T follicular helper cell (primary cell): ENCODE data around the gene MOCOS.

Experiments used
- DNase-seq: peaks from one replicate; pipeline ENCODE4 v3.0.0-alpha.2; 2020; ENCODE audit warnings: low read depth

Gene MOCOS

DNA sequence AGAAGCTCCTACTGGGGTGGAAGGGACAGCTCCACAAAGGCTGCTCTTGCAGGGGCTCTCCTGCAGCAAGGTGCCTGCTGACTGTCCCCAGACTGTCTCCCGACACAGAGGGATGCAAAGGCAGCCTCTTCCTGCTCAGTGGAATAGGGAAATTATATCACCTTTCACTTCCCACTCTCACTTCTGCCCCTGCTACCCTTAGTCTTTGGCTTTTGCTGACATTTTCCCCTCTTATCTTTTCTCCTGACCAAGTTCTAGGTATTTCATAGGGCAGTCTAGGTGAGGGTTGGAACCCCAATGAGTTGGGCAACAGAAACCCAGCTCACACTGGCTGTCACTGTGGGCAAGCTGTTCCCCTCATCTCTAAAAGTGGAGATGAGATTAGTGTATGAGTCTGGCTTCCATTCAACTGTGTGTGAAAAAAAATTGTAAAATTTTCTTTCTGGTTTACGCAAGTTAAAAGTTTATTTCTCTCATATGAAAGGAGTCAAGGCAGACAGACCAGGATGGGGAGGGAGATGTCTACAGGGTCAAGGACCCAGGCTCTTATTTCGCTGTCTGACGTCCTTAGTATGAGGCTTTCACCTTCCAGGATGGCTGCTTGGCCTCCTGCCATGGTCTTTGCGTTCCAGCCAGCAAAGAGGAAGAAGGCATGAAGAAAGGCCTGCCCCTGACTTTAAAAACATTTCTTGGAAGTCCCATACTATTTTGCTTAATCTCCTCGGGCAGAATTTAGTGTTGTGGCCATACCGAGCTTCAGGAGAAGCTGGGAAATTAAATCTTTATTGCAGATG lies 7.5 kb upstream of the MOCOS start:
- no peak for DNase-seq

GRCh38 chr18:36181441-36181840 lies 5.9 kb upstream of the MOCOS start:
- DNase-seq, result no peak

DNA sequence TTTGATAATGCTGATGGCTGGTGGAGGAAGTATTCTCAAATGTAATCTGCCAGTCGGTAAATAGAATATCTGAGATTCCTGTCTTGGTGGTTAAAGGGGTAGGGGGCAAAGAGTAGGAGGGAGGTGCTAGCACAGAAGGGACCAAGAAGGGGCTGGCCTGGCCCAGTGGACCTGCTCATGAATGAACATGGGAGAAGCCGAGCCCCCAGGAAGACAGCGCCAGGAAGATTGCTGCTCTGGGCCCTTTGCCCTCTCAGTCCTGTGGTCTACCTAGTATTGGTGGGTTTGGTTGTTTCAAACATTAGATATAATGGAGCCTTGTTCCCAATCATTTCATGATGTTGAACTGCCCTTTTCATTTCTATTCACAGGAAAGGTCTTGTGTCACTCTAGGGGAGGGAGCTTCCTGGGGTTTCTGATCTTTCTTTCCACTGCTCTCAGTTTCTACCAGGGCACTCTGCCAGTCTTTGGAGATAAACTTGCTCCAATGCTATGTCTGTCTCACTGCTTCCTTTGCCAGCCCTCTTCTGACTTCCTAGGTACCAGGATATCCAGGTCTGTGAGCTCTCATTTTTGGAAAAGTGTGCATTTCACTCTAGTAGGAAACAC lies 5.3 kb upstream of the MOCOS start:
- DNase-seq, result no peak

DNA sequence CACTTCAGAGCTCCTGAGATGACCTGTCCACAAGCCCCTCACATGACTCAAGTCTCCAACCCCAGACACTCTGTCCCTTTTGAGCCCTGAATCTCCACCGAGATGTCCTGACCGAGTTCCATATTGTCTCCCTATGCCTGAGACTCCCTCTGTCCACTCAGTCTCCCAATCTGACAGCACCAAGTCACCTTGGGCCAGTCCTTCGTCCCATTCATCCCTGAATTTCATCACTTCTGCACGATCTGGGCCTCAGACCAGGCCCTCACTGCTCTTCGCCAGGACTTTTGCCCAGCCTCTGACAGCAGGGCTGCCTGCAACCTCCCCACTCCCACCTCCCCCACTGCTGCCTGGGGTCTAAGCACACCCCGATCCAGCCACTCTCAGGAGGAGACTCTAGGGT lies 4.3 kb upstream of the MOCOS start:
- no peak for DNase-seq

DNA sequence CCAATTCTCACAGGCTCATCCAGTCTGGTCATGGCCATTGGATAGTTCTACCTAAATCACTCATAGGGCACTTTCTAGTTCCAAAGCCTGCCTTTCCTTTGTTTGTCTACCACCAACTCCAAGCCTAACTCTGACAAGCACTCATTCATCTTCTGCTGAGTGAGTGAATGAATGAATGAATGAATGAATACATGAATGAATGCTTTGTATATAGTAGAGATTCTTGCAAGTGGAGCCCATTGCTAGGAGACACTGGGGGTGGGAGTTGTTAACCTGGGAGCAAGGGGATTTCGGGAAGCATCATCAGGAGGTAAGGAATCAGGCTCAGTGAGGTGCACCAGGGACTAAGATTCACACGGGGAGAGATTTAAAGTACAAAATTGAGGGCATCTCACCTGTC lies 3.3 kb upstream of the MOCOS start:
- no peak for DNase-seq

DNA sequence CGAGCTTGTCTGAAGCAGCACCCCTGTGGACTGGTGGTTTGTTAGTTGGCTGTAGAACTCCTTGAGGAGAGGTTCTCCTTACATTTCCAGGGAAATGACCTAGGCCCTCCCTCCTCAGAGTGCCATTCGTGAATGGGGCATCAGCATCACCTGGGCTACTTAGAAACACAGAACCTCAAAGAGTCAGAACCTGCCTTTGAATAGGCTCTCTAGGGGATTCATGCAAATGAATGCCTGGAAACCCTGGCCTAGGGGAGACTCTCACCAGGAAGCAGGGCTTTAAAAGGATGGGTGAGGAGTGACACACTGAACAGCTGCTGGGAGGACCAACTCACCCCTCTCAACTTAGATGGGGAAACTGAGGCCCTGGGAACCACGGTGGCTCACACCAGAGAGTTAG lies 2.1 kb upstream of the MOCOS start:
- no peak for DNase-seq

GRCh38 chr18:36185901-36186460 lies 1.3 kb upstream of the MOCOS start:
- DNase-seq, result no peak

DNA sequence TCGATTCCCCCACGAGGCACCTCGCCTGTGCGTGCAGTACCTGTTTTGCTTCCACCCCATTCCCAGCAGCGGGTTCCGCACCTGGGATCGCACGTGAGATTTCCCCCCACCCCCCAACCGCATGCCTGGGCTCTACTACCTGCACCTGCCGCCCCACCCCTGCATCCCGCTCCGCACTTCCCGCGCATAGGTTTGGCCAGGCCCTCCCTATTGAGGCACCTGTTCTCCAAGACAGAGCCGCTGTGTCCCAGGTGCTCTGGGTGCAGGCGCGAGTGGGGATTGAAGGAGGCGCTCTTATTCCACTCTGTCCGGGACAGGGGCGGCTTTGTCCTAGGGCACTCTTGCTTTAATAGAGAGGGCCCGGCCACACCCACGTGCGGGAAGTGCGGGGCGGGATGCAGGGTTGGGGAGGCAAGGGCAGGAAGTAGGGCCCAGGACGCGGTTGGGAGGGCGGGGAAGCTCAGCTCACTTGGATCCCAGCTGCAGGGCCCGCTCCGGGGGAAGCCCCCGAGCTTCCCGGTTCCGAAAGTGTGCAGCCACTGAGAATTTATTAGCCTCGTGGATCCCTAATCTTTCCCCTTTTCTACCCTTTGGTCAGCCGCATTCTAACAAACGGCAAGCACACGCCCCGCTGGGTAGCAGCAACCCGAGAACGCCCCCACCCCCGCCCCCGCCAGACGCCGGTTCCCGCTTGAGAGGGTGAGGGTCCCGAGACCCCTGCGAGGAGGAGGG lies 670 bp upstream of the MOCOS start:
- DNase-seq, result no peak

GRCh38 chr18:36187826-36188721 lies 777 bp downstream of the MOCOS start:
- DNase-seq, result no peak

DNA sequence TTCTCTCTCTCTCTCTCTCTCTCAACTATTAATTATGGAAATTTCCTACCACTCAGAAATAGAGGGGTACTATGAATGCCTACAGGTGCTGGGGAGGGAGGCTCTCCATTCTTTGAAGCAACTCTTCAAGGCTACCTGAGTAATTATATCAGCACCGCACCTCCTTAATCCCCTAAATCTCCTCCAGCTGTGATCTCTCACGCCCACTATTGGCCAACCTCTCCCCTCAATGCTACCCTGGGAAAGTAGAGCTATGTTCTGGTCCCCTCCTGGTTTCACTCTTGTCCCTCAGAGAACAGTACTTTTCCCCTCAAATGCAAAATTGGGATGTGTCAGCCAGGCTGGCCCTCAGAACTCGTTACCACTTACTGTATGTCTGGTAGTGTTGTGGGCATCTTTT lies 1.6 kb downstream of the MOCOS start:
- DNase-seq, result no peak

GRCh38 chr18:36189486-36189885 lies 2.2 kb downstream of the MOCOS start:
- no peak for DNase-seq

GRCh38 chr18:36191286-36191685 lies 4.0 kb downstream of the MOCOS start:
- no peak for DNase-seq

DNA sequence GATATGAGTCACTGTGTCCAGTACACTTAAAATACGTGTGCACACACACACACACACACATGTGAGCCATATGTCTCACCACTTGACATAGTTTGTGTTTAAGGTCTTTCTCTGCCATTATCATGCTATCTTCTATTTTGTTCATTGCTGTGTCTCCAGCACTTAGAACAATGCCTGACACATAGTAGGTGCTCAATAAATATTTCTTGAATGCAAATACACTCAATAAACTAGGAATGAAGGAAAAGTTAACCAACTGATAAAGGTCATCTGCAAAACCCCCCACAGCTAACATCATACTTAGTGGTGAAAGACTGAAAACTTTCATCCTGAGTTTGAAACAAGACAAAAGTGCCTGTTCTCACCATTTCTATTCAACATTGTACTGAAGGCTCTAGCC lies 4.4 kb downstream of the MOCOS start:
- DNase-seq, result no peak

- no peak for DNase-seq
Observed at GRCh38 chr18:36194600-36195315, 7.5 kb downstream of the MOCOS start.

DNA sequence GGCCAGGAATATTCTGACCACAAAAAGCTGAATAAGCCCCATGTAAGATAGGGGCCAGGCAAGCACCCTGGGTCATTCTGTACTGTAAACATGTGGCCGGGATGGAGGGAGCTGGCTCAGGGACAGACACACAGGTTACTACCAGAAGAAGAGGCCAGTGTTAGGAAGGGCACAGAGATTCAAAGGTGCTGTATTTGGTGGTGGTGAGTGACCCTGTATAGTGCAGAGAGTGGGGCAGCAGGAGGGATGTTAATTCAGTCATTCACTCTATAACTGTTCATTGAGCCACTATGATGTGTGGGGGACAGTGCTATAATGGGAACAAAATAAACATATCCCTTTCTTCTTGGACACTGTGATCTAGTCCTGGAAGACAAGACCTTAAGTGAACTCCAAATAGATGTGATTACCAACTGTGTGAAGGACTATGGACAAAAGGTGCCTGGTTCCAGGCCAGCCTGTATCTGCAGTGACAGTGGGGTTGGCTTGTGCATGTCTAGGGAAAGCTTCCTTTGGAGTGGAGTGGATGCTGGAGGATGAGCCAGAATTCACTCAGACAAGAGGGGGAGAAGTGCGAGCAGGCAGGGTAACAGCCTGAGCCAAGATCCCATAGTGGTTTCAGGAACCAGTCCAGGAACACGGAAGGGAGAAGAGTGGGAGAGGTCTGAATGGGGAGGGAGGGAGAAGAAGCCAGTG lies 8.3 kb downstream of the MOCOS start:
- DNase-seq, result no peak

DNA sequence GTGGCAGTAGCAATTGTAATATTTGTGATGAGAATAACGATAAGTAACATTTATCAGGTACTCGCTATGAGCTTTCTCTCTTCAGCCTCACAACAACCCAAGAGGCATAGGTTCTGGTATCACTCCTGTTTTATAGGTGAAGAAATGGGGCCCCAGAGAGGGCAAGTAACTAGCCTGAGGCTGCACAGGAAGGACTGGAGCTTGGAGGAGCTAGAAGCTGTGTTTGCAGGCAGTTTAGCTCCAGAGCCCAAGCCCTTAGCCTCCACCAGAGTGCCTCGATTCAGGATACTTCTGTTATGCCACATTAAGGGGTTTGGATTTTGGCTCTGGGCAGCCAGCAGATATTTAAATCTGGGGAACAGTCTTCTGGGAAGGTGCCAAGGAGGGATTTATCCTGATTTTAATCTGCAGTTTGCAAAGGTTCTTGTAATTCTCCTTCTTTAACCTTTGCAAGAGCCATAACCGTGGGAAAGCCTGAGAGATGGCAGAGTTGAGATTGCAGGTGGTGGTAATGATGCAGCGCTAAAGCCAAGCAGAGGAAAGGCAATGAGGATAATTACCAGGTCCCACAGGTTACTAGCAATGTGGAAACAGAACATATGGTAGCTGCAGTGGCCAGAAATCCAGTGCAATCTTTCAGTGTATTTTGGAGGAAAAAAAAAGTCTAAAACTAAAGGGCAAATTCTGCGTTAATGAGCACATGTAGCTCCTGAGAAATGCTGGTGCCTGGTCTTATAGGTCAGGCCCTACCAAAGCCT lies 9.1 kb downstream of the MOCOS start:
- no peak for DNase-seq

GRCh38 chr18:36197511-36198166 lies 10.3 kb downstream of the MOCOS start:
- DNase-seq, result no peak

DNA sequence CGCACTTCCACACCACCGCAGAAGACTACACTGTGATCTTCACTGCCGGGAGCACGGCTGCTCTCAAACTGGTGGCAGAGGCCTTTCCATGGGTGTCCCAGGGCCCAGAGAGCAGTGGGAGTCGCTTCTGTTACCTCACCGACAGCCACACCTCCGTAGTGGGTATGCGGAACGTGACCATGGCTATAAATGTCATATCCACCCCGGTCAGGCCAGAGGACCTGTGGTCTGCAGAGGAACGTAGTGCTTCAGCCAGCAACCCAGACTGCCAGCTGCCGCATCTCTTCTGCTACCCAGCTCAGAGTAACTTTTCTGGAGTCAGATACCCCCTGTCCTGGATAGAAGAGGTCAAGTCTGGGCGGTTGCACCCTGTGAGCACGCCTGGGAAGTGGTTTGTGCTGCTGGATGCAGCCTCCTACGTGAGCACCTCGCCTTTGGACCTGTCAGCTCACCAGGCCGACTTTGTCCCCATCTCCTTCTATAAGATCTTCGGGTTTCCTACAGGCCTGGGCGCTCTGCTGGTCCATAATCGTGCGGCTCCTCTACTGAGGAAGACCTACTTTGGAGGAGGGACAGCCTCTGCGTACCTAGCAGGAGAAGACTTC lies 12.5 kb downstream of the MOCOS start:
- no peak for DNase-seq

- DNase-seq, result no peak
Observed at GRCh38 chr18:36200354-36200771, 13.1 kb downstream of the MOCOS start.
